AG04449 (cell line): ENCODE data around the gene SYS1.
A peak's percentile ranks its signal among the peaks of the same experiment; 100 is the strongest.

Source experiments
- CTCF ChIA-PET: fragments of 350-600 bp; formaldehyde crosslinking; extraction: SDS; loops from one replicate; lab custom pipeline; 2021; ENCODE audit warnings: antibody characterized with exemption; lab: Yijun Ruan, JAX
- POLR2A ChIA-PET: fragments of 400-600, 350-600 bp; formaldehyde crosslinking; extraction: SDS; loops from one replicate; lab custom pipeline; 2020; ENCODE audit warnings: antibody characterized with exemption, inconsistent platforms; lab: Yijun Ruan, JAX
- DNase-seq: peaks from one replicate; pipeline ENCODE4 v3.0.0-alpha.2; 2010; ENCODE audit warnings: low read depth, low spot score
- H3K4me3 ChIP-seq: 2 replicates; pipeline ENCODE4 v1.5.1; 2011; ENCODE audit warnings: low read depth, mild to moderate bottlenecking, control low read depth, low read length
- CTCF ChIP-seq: IDR thresholded peaks from one replicate; pipeline ENCODE4 v1.5.1; 2011; ENCODE audit warnings: mild to moderate bottlenecking, moderate library complexity, low read length, control low read depth, inconsistent platforms; ENCODE audit not compliant: insufficient read depth; ENCODE audit errors: missing control alignments

SYS1 gene

GRCh38 chr20:45362804-45363610, at the start of gene SYS1:
Gene SYS1, plus strand, starts transcription at chr20:45363156. Its CDS starts 376 bp downstream, at chr20:45363532.
- TF ChIP-seq CTCF, result peak; percentile 87
- peak within 1 kb of the TSS; percentile 96 for H3K4me3 ChIP-seq
- POLR2A ChIA-PET, result interaction anchor here (0.8 to 8.2 kb wide), 8 partner anchors 9 to 74 kb away, joined by 3 to 86 read pairs (median 6); partner anchors contain the start of genes DBNDD2 and SDC4
- CTCF ChIA-PET, result interaction anchor here (0.6 to 10.9 kb wide), 37 partner anchors 9 to 451 kb away, joined by 3 to 191 read pairs (median 5); partner anchors contain the start of genes PIGT, SDC4 and TP53TG5
- DNase-seq, result peak; percentile 90

- ChIA-PET POLR2A (interaction anchor here (0.6 kb wide), 1 partner anchor 460 kb away, joined by 3 read pairs; no protein-coding TSS in a partner anchor), CTCF (interaction anchor here (0.8 to 18.8 kb wide), 11 partner anchors 9 to 457 kb away, joined by 3 to 460 read pairs (median 8); no protein-coding TSS in a partner anchor)
- no peak for TF ChIP-seq CTCF
- no peak overlapping the region for H3K4me3 ChIP-seq
- DNase-seq, result no peak
These were observed 49.0 kb upstream of the SYS1 start for GRCh38 chr20:45313943-45314342.

- POLR2A ChIA-PET, result no interaction called here
- CTCF ChIA-PET, result interaction anchor here (0.6 to 18.8 kb wide), 11 partner anchors 11 to 456 kb away, joined by 3 to 460 read pairs (median 4); partner anchors contain the start of gene SYS1
- H3K4me3 ChIP-seq, result no peak overlapping the region
- no peak for DNase-seq
- TF ChIP-seq CTCF, result no peak
These were observed 47.3 kb upstream of the SYS1 start for GRCh38 chr20:45315672-45316071.

GRCh38 chr20:45316150-45317080, 46.5 kb upstream of the SYS1 start:
- CTCF ChIA-PET, result interaction anchor here (0.8 to 18.8 kb wide), 15 partner anchors 10 to 456 kb away, joined by 3 to 460 read pairs (median 4); partner anchors contain the start of gene SYS1
- no peak for TF ChIP-seq CTCF
- POLR2A ChIA-PET, result no interaction called here
- DNase-seq, result no peak
- no peak overlapping the region for H3K4me3 ChIP-seq

GRCh38 chr20:45317826-45318225, 45.1 kb upstream of the SYS1 start:
- CTCF ChIA-PET, result interaction anchor here (0.8 to 18.8 kb wide), 26 partner anchors 9 to 459 kb away, joined by 3 to 460 read pairs (median 6); partner anchors contain the start of genes PIGT, SYS1 and TOMM34
- POLR2A ChIA-PET, result no interaction called here
- DNase-seq, result no peak
- no peak for TF ChIP-seq CTCF
- H3K4me3 ChIP-seq, result no peak overlapping the region
